Measurements from ENCODE around the gene DUOX2. TPM values are rescaled to one million over a fixed set of nuclear protein-coding genes. Genes with fewer than 3 reads are reported as not detected.
A peak's percentile ranks its signal among the peaks of the same experiment; 100 is the strongest.

DUOX2 gene
- total and polyA plus RNA-seq, 9 donors: 0.05 to 1.6 (median 0.63) TPM

GRCh38 chr15:45093013-45093412, 21.0 kb downstream of the DUOX2 start:
- no peak for DNase-seq
- no peaks in the 10 kb centered on the region for H3K9me3 ChIP-seq
- TF ChIP-seq POLR2A (IDR thresholded peaks at IDR 0.05): no peak
- no peak for TF ChIP-seq CTCF (IDR thresholded peaks at IDR 0.05)
- TF ChIP-seq EP300 (IDR thresholded peaks at IDR 0.05): no peak
- H3K4me1 ChIP-seq (ENCODE audit: insufficient read depth): no peaks in the 10 kb centered on the region
- H3K4me3 ChIP-seq: no peak overlapping the region
- 86 to 90% (median 90%) methylated on average over 4 of the region's 4 CpGs for WGBS, 3 donors
- no peak overlapping the region for H3K27ac ChIP-seq
- intact Hi-C loops (cut with DNase I): no loop called here
- H3K36me3 ChIP-seq: no peaks in the 10 kb centered on the region
- no peaks in the 10 kb centered on the region for H3K27me3 ChIP-seq

DNA sequence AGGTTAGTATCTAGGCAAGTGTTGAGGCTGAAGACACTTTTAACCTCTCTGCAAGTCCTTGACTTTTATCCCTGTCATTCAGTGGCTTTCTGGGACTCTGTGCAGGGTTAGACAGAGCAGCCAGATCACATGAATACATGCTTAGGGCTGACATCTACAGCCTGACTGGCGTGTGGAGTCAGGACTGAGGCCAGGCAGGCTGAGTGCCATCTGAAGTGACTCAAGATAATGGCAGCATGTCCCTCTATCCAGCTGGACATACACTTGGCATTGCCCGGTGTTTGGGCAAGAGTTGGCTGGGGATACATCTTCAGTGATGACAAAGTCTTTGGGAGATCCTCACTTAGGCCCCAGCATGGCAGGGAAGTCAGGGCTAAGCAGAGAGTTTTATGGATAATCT, 22.4 kb downstream of the DUOX2 start:
- peak in 1 of 5 donors; percentile 4 for DNase-seq
- intact Hi-C loops (cut with DNase I): no loop called here
- 76 to 84% (median 81%) methylated on average over 2 of the region's 2 CpGs for WGBS, 3 donors
- no peak overlapping the region for H3K4me3 ChIP-seq
- no peak for TF ChIP-seq CTCF (IDR thresholded peaks at IDR 0.05)
- no peak for TF ChIP-seq EP300 (IDR thresholded peaks at IDR 0.05)
- TF ChIP-seq POLR2A (IDR thresholded peaks at IDR 0.05): no peak
- H3K36me3 ChIP-seq: no peaks in the 10 kb centered on the region
- no peaks in the 10 kb centered on the region for H3K4me1 ChIP-seq (ENCODE audit: insufficient read depth)
- no peaks in the 10 kb centered on the region for H3K27me3 ChIP-seq
- no peaks in the 10 kb centered on the region for H3K9me3 ChIP-seq
- no peak overlapping the region for H3K27ac ChIP-seq

DNA sequence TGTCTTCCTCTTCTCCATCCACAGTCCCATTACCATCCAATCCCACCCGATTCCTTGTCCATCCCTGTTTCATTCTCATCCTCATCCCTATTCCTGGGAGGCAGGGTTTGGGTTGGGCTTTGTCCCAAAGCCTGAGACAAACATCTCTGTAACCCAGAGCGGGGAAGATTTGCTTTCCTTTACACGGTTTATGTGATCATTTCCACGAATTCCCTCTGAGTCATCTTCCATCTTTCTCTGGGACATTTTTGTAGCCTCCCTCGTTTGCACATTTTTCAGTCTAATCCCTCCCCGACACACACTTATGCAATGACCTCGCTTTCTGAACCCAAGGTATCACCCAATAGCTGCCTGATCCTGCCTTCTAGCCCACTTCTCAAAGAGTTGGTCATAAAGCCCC, 22.8 kb downstream of the DUOX2 start:
- WGBS, 3 donors: 58 to 63% (median 62%) methylated on average over 7 of the region's 7 CpGs
- TF ChIP-seq POLR2A (IDR thresholded peaks at IDR 0.05) (no peak), CTCF (IDR thresholded peaks at IDR 0.05) (no peak), EP300 (IDR thresholded peaks at IDR 0.05) (no peak)

GRCh38 chr15:45089712-45090373, 24.1 kb downstream of the DUOX2 start:
- intact Hi-C loops (cut with DNase I): no loop called here
- Histone ChIP-seq H3K27ac (no peak overlapping the region), H3K36me3 (no peaks in the 10 kb centered on the region), H3K27me3 (no peaks in the 10 kb centered on the region), H3K9me3 (no peaks in the 10 kb centered on the region), H3K4me3 (no peak overlapping the region), H3K4me1 (ENCODE audit: insufficient read depth) (no peaks in the 10 kb centered on the region)
- no peak for DNase-seq
- TF ChIP-seq CTCF (IDR thresholded peaks at IDR 0.05) (no peak), POLR2A (IDR thresholded peaks at IDR 0.05) (no peak), EP300 (IDR thresholded peaks at IDR 0.05) (no peak)
- 38 to 55% (median 48%) methylated on average over 3 of the region's 3 CpGs for WGBS, 3 donors

More for the DNA sequence above, 22.8 kb downstream of the DUOX2 start:
- H3K27ac ChIP-seq: no peak overlapping the region
- no peak for DNase-seq
- intact Hi-C loops (cut with DNase I): no loop called here
- H3K4me1 ChIP-seq (ENCODE audit: insufficient read depth): no peaks in the 10 kb centered on the region
- no peaks in the 10 kb centered on the region for H3K27me3 ChIP-seq
- H3K9me3 ChIP-seq: no peaks in the 10 kb centered on the region
- H3K36me3 ChIP-seq: no peaks in the 10 kb centered on the region
- no peak overlapping the region for H3K4me3 ChIP-seq

Data from ovary (tissue), 9 donors.